ENCODE data around the gene FASTKD2.
A peak's percentile ranks its signal among the peaks of the same experiment; 100 is the strongest.
"Not testable (repeated sequence)": the region's sequence is repeated elsewhere in the genome, so short reads cannot be mapped to it uniquely, and the experiment has no call there.

The FASTKD2 gene

DNA sequence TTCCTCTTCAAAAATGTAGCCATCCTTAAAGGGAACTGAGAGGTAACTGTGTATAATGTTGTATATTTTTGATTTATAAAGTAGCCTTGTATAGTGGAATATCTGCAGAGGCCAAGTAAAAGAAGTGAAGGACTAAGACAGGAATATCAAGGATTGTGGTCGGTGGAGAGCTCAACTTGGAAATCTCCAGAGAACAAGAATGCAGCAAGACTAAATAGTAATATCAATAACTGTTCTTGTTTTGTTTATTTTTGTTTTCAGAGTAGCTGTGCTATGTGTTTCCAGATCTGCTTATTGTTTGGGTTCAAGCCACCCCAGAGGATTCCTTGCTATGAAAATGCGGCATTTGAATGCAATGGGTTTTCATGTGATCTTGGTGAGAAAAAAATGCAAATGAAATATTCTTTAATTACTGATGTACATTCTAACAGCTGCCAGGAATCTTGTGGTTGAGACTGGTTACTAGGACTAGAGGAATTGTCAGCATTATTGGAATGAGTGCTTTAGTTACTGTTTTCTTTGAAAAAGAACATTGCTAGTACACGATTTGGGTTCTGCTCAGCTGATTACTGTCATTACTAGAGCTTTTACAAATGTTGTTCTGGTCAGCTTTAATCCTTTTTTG lies 25.0 kb downstream of the FASTKD2 start:
- DNase-seq (ENCODE audit: low read depth in 2 of 2, low spot score in 1 of 2), result no peak

- no peak for DNase-seq (ENCODE audit: low read depth in 2 of 2, low spot score in 1 of 2)
These were observed 27.2 kb downstream of the FASTKD2 start for GRCh38 chr2:206792645-206793044.

DNA sequence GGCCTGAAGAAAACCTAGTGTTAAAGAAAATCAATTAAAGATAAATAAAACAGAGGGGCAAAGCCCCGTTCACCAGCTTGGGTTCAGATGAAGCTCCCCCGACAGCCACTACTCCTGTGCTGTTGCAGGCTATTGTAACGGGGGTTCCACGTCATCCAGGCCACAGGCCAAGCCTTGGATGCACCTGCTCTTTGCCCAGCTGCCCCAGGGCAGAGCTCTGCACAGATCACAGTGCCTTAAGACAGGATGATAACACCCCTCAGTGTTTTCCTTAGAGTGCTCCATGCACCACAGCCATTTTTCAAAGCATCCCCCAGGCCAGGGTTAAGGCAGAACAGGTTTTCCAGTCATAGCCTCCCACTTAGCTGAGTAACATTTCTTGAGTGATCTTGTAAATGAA lies 32.0 kb downstream of the FASTKD2 start:
- no peak for DNase-seq (ENCODE audit: low read depth in 2 of 2, low spot score in 1 of 2)

DNA sequence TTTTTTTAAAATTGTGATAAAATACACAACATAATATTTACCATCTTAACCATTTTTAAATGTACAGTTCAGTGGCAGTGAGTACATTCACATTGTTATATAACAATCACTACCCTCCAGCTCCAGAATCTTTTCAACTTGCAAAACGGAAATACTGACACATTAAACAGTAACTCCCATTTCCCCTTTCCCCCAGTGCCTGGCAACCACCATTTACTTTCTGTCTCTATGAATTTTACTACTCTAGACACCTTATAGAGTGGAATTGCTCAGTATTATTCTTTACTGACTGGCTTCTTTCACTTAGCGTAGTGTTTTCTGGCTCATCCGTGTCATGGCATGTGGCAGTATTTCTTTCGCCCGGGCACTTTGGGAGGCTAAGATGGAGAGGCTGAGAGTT lies 32.6 kb downstream of the FASTKD2 start:
- DNase-seq (ENCODE audit: low read depth in 2 of 2, low spot score in 1 of 2), result no peak

GRCh38 chr2:206799083-206799482 lies 33.7 kb downstream of the FASTKD2 start:
- DNase-seq (ENCODE audit: low read depth in 2 of 2, low spot score in 1 of 2), result no peak

DNA sequence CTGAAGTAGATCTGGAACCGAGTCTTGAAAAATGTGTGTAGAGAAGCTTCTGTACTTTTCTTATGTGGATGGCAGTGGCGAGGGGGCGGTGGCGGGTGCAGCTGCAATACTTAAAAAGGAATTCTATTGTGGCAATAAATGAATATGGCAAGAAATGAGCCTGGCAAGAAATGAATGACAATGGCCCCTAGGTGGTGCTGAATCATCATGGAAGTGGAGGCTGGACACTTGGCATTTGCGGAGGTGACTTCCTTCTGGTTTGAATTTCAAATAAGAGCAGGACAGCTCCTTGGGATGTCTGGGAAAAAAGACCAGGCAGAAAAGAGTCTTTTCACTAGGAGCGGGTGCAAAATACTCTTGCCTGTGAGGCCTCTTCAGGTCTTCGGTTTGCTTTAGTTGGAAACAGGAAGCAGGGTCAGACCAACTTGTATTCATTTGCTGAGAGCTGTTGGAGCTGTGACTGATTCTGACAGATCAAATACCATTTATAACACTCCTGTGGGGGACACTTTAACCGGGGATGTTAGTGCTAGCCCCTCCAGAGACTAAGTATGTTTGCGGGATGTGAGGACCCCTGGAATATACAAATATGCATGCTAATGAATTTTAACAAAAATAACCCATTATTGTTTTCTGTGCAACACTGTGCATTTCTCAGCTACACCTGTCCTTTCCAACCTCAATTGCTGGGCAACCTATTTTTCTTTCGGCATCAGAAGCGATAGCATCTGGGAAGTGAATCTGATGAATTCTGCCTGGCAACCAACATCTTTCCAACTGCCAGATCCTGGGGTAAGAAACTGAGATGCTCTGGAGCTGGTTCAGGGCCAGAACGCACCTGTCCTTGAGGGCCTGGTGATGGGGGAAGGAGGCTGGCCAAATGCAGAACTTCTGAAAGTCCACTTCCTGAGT lies 35.4 kb downstream of the FASTKD2 start:
- peak in 1 of 2 donors; percentile 3 for DNase-seq (ENCODE audit: low read depth in 2 of 2, low spot score in 1 of 2)

GRCh38 chr2:206801418-206802189 lies 36.2 kb downstream of the FASTKD2 start:
- no peak for DNase-seq (ENCODE audit: low read depth in 2 of 2, low spot score in 1 of 2)

DNA sequence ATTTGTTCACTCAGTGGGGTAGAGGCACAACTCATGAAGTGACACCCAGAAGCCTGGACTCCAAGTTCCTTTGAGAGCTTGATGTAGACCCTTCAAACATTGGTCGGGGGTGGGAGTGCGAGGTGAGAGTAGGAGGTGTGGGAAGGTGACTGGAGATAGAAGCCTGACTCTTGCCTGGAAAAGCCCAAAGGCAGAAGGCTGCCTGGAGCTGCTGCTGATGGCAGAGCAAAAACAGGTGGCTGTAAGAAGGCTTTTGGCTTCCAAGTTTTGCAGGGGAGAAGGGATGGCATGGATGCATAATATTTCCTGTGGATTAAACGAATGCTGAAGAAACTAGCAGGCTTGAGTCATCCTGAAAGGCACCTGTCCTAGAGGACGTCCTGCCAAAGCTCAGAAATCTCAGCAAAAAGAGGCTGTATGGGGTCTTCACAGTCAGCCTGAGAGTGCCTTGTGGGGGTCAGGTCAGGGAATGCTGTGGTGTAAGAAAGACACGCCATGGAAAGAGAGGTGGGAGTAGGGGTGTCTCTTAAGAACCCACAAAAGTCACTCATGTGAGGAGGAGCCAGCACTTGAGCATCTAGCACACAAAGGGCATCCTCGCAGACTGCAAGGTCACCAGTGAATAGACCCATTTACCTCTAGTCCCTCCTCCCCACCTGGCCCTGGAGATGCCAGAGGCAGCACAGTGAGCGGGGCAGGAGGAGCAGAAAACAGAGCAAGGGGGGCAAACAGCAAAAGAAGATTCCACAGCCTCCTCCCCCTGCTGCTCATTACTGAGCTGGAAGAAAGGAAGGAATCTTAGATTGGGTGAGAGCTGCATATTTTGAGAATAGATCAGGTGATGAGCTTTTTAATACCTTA lies 37.5 kb downstream of the FASTKD2 start:
- DNase-seq (ENCODE audit: low read depth in 2 of 2, low spot score in 1 of 2), result no peak

- no peak for DNase-seq (ENCODE audit: low read depth in 2 of 2, low spot score in 1 of 2)
These were observed 38.9 kb downstream of the FASTKD2 start for GRCh38 chr2:206804326-206804725.

DNA sequence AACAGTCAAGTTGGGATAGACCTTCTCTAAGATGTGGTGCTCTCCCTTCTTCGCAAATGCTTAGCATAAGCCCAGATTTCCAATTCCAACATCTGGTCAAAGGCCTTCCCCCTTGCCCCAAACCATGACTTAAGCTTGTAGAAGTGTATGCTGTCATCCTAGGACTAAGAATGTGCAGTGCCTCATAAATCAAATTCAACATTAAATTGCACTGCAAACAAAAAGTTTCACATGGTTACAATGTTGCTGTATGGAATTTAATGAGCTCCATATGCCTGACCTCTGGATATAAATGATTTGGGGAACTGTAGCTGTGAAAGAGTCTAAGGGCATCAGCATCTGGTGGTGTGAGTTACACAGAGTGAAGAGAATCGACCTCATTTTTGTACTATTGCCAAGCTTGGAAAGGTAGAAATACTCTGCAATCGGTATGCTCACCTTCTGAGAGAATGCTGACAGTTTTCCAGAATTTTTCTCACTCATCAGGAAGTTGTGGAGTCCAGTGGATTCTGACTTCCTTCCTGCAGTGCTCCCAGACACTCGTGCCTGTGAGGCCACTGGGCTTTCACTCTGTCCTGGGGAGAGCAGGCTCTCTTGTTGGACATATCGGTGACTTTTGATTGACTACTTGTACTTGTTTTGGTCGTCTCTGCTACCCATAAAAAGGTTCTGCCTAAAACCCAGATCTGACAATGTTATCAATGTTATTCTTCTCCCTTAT lies 40.6 kb downstream of the FASTKD2 start:
- no peak for DNase-seq (ENCODE audit: low read depth in 2 of 2, low spot score in 1 of 2)

- DNase-seq (ENCODE audit: low read depth in 2 of 2, low spot score in 1 of 2), result not testable (repeated sequence)
These were observed 42.2 kb downstream of the FASTKD2 start for GRCh38 chr2:206807624-206808023.

- not testable (repeated sequence) for DNase-seq (ENCODE audit: low read depth in 2 of 2, low spot score in 1 of 2)
These were observed 47.1 kb downstream of the FASTKD2 start for GRCh38 chr2:206812471-206812870.

DNA sequence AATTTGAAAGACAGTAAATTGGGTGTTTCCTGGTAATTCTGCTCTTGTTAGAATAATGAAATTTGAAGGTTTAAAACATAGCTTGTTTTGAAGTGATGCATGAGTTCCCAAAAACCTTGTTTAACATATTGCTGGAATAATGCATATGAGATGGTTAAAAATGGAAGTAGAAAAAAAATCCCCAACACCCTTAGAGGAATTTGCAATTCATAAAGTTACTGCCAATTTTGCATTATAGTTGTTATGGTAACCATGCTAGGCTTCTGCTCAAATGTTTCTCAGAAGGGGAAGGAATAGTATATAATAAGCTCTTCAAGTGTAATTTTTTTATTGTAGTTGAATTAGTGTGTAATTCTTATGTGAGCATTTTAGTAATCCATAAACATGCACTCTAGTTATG lies 49.1 kb downstream of the FASTKD2 start:
- DNase-seq (ENCODE audit: low read depth in 2 of 2, low spot score in 1 of 2), result no peak

DNA sequence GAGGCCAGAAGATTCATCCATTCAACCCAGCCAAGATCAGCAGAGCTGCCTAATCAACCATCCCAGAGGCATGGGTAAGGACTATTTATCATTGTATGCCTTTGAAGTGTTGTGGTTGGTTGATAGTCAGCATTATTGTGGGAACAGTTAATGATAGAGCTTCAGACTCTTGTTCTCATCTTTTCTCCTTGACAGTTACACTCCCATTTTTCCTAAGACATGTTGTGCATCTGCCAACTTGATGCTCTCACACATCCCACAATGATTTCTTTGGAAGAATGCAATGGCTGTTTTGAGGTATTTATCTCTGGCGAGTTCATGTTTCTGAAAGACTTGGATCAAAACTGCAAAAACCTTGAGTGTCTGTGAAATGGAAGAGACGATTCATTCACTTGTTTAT lies 55.4 kb downstream of the FASTKD2 start:
- no peak for DNase-seq (ENCODE audit: low read depth in 2 of 2, low spot score in 1 of 2)

DNA sequence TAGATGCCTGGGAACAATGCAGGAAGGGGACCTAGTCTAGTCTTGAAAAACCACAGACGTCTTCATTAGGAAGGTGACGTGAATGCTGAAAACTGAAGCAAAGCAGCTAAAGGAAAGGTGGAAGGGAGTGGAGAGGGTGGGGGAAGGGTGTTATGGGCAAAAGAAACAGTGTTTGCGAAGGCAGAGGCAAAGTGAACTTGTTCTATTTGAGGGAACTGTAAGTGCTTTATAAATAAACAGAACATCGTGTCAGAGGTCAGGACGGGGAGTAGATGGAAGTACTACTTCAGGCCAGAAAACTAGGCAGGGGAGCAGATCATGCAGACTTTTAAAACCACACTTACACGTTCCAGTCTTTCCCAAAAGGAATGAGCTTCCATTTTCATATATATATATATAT lies 57.8 kb downstream of the FASTKD2 start:
- no peak for DNase-seq (ENCODE audit: low read depth in 2 of 2, low spot score in 1 of 2)

- no peak for DNase-seq (ENCODE audit: low read depth in 2 of 2, low spot score in 1 of 2)
These were observed 58.7 kb downstream of the FASTKD2 start for GRCh38 chr2:206824087-206824618.

DNA sequence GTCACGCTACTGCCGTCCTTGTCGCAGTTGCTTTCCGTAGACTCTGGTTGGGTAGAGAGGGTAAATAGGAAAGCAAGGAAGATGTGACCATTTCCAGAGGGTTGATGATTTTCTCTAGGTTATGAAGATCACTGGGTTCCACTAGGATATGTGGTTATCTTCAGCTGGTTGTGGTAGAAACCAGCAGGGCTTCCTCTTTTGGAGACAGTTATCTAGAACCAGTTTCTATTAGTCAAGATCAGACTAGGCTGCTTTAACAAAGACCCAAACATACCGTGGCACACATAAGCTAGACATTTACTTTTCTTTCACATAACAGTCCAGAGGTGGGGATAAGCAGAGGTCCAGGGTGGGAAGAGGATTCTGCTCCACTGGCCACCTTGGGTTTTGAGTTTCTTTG lies 59.6 kb downstream of the FASTKD2 start:
- DNase-seq (ENCODE audit: low read depth in 2 of 2, low spot score in 1 of 2), result no peak

DNA sequence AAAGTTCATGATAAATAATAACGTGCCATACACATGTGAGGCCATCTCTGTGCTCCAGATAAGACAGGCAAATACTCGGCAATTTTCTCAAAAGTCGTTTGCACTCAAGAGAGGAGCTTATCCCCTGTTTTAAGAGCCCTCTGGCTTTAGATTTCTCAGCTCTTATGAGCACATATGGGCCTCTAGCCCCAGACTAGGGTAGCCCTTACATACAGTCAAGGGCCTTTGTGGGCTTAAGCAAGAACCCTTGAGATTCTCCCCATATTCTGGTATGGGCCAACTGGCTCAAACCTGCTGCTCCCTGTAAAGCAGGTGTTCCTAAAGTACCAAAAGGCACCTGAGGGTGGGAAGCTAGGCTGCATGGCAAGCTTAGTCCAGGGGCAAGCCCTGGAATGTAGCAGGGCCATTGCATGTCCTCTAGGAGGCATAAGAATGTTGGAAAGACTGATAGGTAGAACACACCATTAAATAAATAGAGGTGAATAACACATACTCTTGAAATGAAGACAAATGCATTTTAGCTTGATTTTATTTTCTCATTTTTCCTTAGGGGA lies 66.1 kb downstream of the FASTKD2 start:
- DNase-seq (ENCODE audit: low read depth in 2 of 2, low spot score in 1 of 2), result no peak

DNA sequence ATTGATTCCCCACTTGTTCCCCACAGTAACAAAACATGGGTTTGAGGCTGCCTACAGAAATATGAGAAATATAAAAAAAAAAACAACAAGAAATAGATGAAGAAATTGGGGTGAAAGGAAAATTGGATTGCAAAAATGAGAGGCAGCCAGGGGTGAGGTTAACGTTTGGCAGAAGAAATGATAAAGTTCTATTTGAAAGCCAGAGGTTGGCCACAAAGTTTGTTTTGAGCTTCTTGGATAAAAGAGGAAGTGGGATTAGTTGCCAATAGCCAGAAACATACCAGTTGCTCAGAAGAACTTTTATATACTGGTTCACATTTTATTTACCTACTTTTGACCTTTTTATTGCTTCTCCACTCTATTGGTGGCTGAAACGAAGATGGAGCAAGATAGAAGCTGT lies 67.5 kb downstream of the FASTKD2 start:
- no peak for DNase-seq (ENCODE audit: low read depth in 2 of 2, low spot score in 1 of 2)

- DNase-seq (ENCODE audit: low read depth in 2 of 2, low spot score in 1 of 2), result no peak
These were observed 67.9 kb downstream of the FASTKD2 start for GRCh38 chr2:206833291-206833690.
